Loucy (cell line): ENCODE results near the gene CTNNBIP1.

Experiments
- H2AFZ ChIP-seq: fragments of 200-600 bp; sonication (generic); 2 replicates; pipeline ENCODE4 v1.6.0; 2016; ENCODE audit warnings: antibody characterized with exemption, mild to moderate bottlenecking, low read length, moderate library complexity
- H3F3A ChIP-seq: fragments of 200-600 bp; 2 replicates; pipeline ENCODE4 v1.6.0; 2016; ENCODE audit warnings: antibody characterized with exemption, low read depth, mild to moderate bottlenecking
- H3K27me3 ChIP-seq: fragments of 200-600 bp; sonication (generic); 2 replicates; pipeline ENCODE4 v1.6.1; 2014; ENCODE audit warnings: low read length, mild to moderate bottlenecking; ENCODE audit not compliant: insufficient read depth, poor library complexity, severe bottlenecking
- H3K36me3 ChIP-seq: fragments of 200-600 bp; sonication (generic); 2 replicates; pipeline ENCODE4 v1.6.1; 2016; ENCODE audit warnings: low read length; ENCODE audit not compliant: insufficient read depth
- H3K4me1 ChIP-seq: fragments of 200-600 bp; sonication (generic); 2 replicates; pipeline ENCODE4 v1.5.1; 2014; ENCODE audit warnings: low read length, mild to moderate bottlenecking; ENCODE audit not compliant: insufficient read depth, poor library complexity, severe bottlenecking
- H3K4me2 ChIP-seq: fragments of 200-600 bp; sonication (generic); 2 replicates; pipeline ENCODE4 v1.6.0; 2014; ENCODE audit warnings: antibody characterized with exemption, low read length, low read depth, mild to moderate bottlenecking; ENCODE audit not compliant: poor library complexity, severe bottlenecking
- H3K4me3 ChIP-seq: fragments of 200-600 bp; sonication (generic); 2 replicates; pipeline ENCODE4 v1.5.1; 2014; ENCODE audit warnings: low read length, mild to moderate bottlenecking, mixed read lengths; ENCODE audit not compliant: poor library complexity, severe bottlenecking
- H3K79me2 ChIP-seq: fragments of 200-600 bp; sonication (generic); 2 replicates; pipeline ENCODE4 v1.6.1; 2014; ENCODE audit warnings: low read length; ENCODE audit not compliant: insufficient read depth
- H3K9ac ChIP-seq: fragments of 200-600 bp; sonication (generic); 2 replicates; pipeline ENCODE4 v1.6.0; 2014; ENCODE audit warnings: mild to moderate bottlenecking, low read depth, low read length, moderate library complexity; ENCODE audit not compliant: poor library complexity, severe bottlenecking
- H3K9me2 ChIP-seq: fragments of 200-600 bp; sonication (generic); replicated peaks from 2 replicates; pipeline ENCODE4 v1.6.1; 2016; ENCODE audit warnings: low read depth, low read length, mixed read lengths
- H3K9me3 ChIP-seq: fragments of 200-600 bp; sonication (generic); 2 replicates; pipeline ENCODE4 v1.6.1; 2014; ENCODE audit warnings: mild to moderate bottlenecking, antibody characterized with exemption, low read length, low read depth; ENCODE audit not compliant: insufficient read depth
- H4K20me1 ChIP-seq: fragments of 200-600 bp; sonication (generic); 2 replicates; pipeline ENCODE4 v1.6.0; 2014; ENCODE audit warnings: antibody characterized with exemption, low read length, mild to moderate bottlenecking; ENCODE audit not compliant: insufficient read depth, poor library complexity, severe bottlenecking
- EZH2phosphoT487 ChIP-seq: fragments of 200-600 bp; IDR thresholded peaks from 2 replicates; pipeline ENCODE4 v1.6.1; 2018; ENCODE audit warnings: antibody characterized with exemption, mild to moderate bottlenecking, moderate library complexity, borderline replicate concordance
- TF ChIP-seq, protein P1 (sequence below): fragments of 200-600 bp; sonication (generic); conservative IDR thresholded peaks from 2 replicates; pipeline ENCODE4 v1.5.1; 2014; ENCODE audit warnings: mild to moderate bottlenecking, antibody characterized with exemption, low read length

CTNNBIP1 gene, protein sequence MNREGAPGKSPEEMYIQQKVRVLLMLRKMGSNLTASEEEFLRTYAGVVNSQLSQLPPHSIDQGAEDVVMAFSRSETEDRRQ

GRCh38 chr1:9910076-9910422, at the start of gene CTNNBIP1:
TSS of gene CTNNBIP1 (minus strand) at chr1:9910269. CDS start at chr1:9872064, 38,205 bp downstream.
- Histone ChIP-seq H3K27me3 (no peaks in the 10 kb centered on the region), H3K9me2 (no peaks in the 10 kb centered on the region), H3K9ac (peak within 1 kb of the TSS; percentile 96), H3K4me3 (peak within 1 kb of the TSS; percentile 99), H3K4me2 (peak within 1 kb of the TSS; percentile 98), H3K4me1 (peaks cover 33% of the 10 kb centered on the region), H3F3A (no peaks in the 10 kb centered on the region), H3K9me3 (no peaks in the 10 kb centered on the region), H4K20me1 (peaks cover 6% of the 10 kb centered on the region), H2AFZ (peak within 1 kb of the TSS; percentile 91), H3K36me3 (no peaks in the 10 kb centered on the region), H3K79me2 (peaks cover 22% of the 10 kb centered on the region)
- TF ChIP-seq EZH2phosphoT487 = no peak
- TF ChIP-seq, protein P1, sequence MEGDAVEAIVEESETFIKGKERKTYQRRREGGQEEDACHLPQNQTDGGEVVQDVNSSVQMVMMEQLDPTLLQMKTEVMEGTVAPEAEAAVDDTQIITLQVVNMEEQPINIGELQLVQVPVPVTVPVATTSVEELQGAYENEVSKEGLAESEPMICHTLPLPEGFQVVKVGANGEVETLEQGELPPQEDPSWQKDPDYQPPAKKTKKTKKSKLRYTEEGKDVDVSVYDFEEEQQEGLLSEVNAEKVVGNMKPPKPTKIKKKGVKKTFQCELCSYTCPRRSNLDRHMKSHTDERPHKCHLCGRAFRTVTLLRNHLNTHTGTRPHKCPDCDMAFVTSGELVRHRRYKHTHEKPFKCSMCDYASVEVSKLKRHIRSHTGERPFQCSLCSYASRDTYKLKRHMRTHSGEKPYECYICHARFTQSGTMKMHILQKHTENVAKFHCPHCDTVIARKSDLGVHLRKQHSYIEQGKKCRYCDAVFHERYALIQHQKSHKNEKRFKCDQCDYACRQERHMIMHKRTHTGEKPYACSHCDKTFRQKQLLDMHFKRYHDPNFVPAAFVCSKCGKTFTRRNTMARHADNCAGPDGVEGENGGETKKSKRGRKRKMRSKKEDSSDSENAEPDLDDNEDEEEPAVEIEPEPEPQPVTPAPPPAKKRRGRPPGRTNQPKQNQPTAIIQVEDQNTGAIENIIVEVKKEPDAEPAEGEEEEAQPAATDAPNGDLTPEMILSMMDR = no peak

DNA sequence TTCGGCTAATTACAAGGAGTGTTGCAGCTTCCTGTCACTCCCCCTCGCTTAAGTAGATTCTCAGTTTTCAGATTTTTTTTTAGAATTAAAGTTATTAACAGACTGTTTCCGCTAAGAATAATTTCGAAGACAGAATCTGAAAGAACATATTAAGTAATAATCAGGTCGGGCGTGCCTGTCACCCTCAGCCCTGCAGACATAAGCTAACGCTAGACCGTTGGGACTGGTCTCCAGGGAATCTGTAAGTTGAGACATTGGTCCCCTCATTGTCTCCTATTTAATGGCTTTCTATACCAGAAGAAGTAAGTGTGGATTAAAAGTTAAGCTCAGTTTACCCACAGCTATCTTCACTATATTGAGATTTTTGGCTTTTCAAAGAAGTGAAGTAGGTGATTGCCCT, 47.7 kb upstream of the CTNNBIP1 start:
- no peaks in the 10 kb centered on the region for H3K27me3 ChIP-seq
- H3F3A ChIP-seq = no peaks in the 10 kb centered on the region
- H3K9me2 ChIP-seq = no peaks in the 10 kb centered on the region
- peaks cover 9% of the 10 kb centered on the region for H3K4me1 ChIP-seq
- H3K36me3 ChIP-seq = no peaks in the 10 kb centered on the region
- no peaks in the 10 kb centered on the region for H3K9me3 ChIP-seq
- TF ChIP-seq, protein P1 = no peak
- no peak for TF ChIP-seq EZH2phosphoT487
- H3K4me3 ChIP-seq = no peak overlapping the region
- no peaks in the 10 kb centered on the region for H4K20me1 ChIP-seq
- no peak overlapping the region for H3K4me2 ChIP-seq
- H3K9ac ChIP-seq = no peak overlapping the region
- no peak overlapping the region for H2AFZ ChIP-seq
- H3K79me2 ChIP-seq = no peaks in the 10 kb centered on the region

DNA sequence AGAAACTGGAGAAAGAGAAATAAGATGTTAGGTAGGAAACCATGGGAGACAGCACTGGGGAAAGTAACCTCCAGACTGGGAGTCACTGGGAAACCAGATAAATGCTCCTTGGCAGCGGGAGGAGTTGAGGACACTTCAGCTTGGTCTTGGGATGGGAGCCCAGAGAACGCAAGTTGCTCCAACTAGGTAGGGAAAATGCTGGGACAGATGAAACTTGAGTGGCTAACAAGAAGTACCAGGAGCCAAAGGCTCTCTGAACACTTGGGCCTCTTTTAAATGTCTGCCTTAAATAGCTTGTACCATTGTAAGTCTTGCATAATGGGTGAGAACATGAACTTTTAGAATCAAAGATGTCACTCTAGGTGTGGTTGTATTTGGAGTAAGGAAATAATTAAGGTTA, 36.2 kb upstream of the CTNNBIP1 start:
- Histone ChIP-seq H3K36me3 (no peaks in the 10 kb centered on the region), H3K9ac (no peak overlapping the region), H3K4me2 (no peak overlapping the region), H3K9me3 (no peaks in the 10 kb centered on the region), H3K4me1 (peaks cover 14% of the 10 kb centered on the region), H3K9me2 (no peaks in the 10 kb centered on the region), H3K79me2 (peaks cover 29% of the 10 kb centered on the region), H2AFZ (no peak overlapping the region), H4K20me1 (no peaks in the 10 kb centered on the region), H3K27me3 (no peaks in the 10 kb centered on the region), H3F3A (no peaks in the 10 kb centered on the region), H3K4me3 (no peak overlapping the region)
- TF ChIP-seq, protein P1 = no peak
- no peak for TF ChIP-seq EZH2phosphoT487
